ENCODE data around the gene GFY. TPM values are rescaled to one million over a fixed set of nuclear protein-coding genes. Genes with fewer than 3 reads are reported as not detected.

Gene GFY
- total and polyA plus RNA-seq, 7 donors: 0.33 TPM; not detected in 6

DNA sequence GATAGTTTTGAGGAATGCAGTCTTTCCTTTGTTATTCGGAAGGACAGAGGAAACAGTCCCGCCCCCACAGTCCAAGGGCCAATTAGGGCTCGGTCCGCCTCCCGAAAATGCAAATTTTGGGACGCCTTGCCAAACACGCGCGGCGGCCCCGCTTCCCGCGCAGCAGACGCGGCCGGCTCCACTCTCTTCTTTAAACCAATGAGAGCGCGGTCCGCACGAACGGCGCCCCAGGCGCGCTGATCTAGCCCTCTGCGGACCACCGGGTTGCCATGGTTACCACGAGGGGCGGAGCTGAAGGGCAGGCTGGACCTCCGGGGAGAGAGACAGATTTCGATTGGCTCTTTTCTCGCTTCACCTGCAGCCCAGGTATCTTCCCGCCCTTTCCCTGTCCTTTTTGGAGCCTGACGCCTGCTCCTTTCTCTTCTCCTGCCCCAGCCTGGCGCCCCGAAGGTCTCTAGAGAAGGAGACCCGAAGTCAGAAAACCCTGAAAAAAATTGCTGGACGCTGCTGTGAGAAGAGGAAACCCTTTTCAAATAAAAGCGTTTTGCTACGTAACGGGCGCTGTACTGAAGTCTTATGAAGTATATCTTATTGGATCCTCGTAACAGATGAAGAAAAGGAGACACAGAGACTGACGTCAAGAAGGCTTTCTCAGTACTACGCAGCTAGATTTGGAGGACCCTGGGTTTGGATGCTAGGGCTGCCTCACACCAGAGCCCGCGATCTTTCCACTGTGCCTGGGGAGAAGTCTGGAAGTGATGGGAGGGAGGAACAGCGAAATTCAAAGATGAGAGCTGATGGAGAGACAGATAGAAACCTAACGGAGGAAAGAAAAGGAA lies 3.9 kb upstream of the GFY start:
- DNase-seq: peak; percentile 62 to 67
- Histone ChIP-seq H3K4me3 (peak overlapping the region; percentile 49), H3K4me1 (peaks cover 21% of the 10 kb centered on the region), H3K27me3 (ENCODE audit: insufficient read depth in 3 of 3, low read length in 2 of 3) (peaks cover 0 to 100% (median 42%) of the 10 kb centered on the region in 3 donors), H3K27ac (no peak overlapping the region), H3K36me3 (ENCODE audit: insufficient read depth in 1 of 2, low read depth in 1 of 2) (no peaks in the 10 kb centered on the region), H3K9me3 (no peaks in the 10 kb centered on the region)
- TF ChIP-seq, protein P1, sequence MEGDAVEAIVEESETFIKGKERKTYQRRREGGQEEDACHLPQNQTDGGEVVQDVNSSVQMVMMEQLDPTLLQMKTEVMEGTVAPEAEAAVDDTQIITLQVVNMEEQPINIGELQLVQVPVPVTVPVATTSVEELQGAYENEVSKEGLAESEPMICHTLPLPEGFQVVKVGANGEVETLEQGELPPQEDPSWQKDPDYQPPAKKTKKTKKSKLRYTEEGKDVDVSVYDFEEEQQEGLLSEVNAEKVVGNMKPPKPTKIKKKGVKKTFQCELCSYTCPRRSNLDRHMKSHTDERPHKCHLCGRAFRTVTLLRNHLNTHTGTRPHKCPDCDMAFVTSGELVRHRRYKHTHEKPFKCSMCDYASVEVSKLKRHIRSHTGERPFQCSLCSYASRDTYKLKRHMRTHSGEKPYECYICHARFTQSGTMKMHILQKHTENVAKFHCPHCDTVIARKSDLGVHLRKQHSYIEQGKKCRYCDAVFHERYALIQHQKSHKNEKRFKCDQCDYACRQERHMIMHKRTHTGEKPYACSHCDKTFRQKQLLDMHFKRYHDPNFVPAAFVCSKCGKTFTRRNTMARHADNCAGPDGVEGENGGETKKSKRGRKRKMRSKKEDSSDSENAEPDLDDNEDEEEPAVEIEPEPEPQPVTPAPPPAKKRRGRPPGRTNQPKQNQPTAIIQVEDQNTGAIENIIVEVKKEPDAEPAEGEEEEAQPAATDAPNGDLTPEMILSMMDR (IDR thresholded peaks at IDR 0.05): no peak
- ATAC-seq: peak in 2 of 4 donors; percentile 31 to 67
- WGBS, 3 donors: 5 to 8% (median 6%) methylated on average over 48 of the region's 48 CpGs
- intact Hi-C loops (cut with DNase I): no loop called here

DNA sequence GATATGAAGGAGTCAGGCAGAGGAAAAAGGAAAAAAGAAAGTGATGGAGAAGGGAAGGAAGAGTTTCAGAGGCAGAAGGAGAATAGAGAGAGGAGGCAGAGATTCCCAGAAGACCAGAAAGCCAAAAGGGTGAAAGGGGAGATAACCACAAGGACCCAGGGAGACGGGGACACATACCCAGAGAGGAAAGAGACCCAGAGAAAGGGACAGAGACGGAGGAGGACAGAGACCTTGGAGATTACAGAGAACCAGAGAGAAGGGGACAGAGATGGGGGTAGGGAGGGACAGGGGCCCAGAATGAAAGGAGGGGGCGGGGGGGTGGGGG lies 3.3 kb upstream of the GFY start:
- Histone ChIP-seq H3K27me3 (ENCODE audit: insufficient read depth in 3 of 3, low read length in 2 of 3) (peaks cover 0 to 100% (median 48%) of the 10 kb centered on the region in 3 donors), H3K4me3 (no peak overlapping the region), H3K27ac (no peak overlapping the region), H3K9me3 (no peaks in the 10 kb centered on the region), H3K36me3 (ENCODE audit: insufficient read depth in 1 of 2, low read depth in 1 of 2) (no peaks in the 10 kb centered on the region), H3K4me1 (peaks cover 21% of the 10 kb centered on the region)
- TF ChIP-seq, protein P1 (IDR thresholded peaks at IDR 0.05): no peak
- ATAC-seq (no peak), DNase-seq (no peak)
- intact Hi-C loops (cut with DNase I): no loop called here
- WGBS, 3 donors: 5 to 28% (median 24%) methylated on average over 3 of the region's 3 CpGs

DNA sequence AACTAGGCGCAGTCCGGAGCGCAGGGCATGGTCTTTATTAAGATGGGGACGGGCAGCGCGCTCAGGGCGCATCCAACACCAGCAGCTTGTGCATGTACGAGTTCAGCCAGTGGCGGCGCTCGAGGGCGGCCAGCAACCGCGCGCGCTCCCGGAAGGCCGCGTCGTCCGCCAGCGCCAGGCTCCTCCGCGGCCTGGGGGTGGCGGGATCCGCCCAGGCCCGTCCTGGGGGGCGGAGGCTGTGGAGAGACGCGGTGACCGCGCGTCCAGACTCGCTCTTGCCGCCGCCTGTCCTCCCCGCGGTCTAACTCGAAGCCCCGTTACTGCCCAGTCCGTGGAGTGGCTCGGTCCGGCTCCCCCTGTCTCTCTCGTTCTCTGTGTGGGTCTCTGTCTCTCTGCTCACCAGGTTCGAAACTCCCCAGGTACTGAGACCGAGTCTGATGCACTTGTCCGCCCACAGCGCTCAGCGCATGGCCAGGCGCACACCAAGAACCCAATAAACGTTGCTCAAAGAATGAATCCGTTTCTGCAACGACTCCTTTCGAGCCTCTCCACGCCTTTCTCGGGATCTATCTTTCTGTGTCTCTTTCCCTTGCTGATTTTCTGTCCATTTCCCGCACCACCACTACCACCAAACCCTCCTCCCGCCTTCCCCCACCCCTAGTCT lies 2.6 kb upstream of the GFY start:
- ATAC-seq (peak; percentile 58 to 88 (median 80)), DNase-seq (peak; percentile 56 to 72)
- TF ChIP-seq, protein P1 (IDR thresholded peaks at IDR 0.05): peak; percentile 42
- WGBS, 3 donors: 2% methylated on average over 49 to 58 of the region's 58 CpGs
- no peak overlapping the region for H3K27ac ChIP-seq
- H3K4me1 ChIP-seq: peaks cover 21% of the 10 kb centered on the region
- no peaks in the 10 kb centered on the region for H3K36me3 ChIP-seq (ENCODE audit: insufficient read depth in 1 of 2, low read depth in 1 of 2)
- intact Hi-C loops (cut with DNase I): no loop called here
- peak overlapping the region; percentile 46 for H3K4me3 ChIP-seq
- H3K9me3 ChIP-seq: no peaks in the 10 kb centered on the region
- peaks cover 0 to 100% (median 53%) of the 10 kb centered on the region in 3 donors for H3K27me3 ChIP-seq (ENCODE audit: insufficient read depth in 3 of 3, low read length in 2 of 3)

DNA sequence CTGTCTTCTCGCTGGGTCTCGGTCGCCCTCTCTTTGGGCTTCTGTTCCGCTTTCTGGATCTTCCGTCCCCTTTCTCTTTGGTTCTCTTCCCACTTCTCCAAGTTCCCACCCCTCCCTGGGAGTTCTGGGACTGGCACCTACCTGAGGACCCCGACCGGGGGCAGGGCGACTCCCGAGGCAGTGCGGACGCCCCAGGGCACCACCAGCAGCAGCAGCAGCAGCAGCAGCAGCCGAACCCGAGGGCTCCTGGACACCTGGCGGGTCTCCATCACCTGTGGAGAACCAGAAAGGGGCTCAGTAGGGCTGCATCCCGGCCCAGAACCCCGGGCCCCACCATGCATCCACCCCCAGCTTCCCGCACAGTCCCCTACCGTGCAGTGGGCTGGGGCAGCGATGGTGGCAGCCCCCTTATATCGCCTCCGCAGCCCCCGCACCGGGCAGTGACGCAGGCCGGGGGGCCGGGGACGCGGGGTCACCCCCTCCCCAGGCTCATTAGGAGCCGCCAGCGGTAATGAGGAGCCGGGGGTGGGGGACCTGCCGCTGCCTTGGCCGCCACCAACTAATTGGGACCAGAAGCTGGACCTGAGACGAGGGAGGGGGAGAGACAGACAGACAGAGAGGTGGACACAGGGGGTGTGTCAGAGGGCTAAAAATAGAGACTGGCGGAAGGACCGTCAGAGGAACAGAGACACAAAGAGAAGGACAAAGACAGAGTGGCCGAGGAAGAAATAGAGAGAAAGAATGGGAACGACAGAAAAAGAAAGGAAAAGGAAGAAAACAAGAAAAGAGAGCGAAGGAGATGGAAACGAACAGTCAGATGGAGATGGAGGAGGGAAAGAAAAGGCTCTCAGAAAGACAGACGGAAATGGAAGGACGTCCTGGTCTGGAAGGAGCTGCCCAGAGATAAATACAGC lies 1.9 kb upstream of the GFY start, which contains the start of gene PTH2:
Gene PTH2, minus strand, starts transcription at position 371 of the 914 bp plus-strand sequence. Its CDS starts 102 bp downstream, at position 269.
- TF ChIP-seq, protein P1 (IDR thresholded peaks at IDR 0.05): no peak
- Histone ChIP-seq H3K4me3 (peak within 1 kb of the TSS; percentile 46), H3K27me3 (ENCODE audit: insufficient read depth in 3 of 3, low read length in 2 of 3) (peaks cover 0 to 100% (median 59%) of the 10 kb centered on the region in 3 donors), H3K9me3 (no peaks in the 10 kb centered on the region), H3K4me1 (peaks cover 26% of the 10 kb centered on the region), H3K27ac (no peak within 1 kb of the TSS), H3K36me3 (ENCODE audit: insufficient read depth in 1 of 2, low read depth in 1 of 2) (no peaks in the 10 kb centered on the region)
- peak in 2 of 4 donors; percentile 32 to 55 for ATAC-seq
- intact Hi-C loops (cut with DNase I): no loop called here
- no peak for DNase-seq
- 6 to 7% (median 7%) methylated on average over 41 to 42 of the region's 42 CpGs for WGBS, 3 donors
